Measurements from ENCODE around the gene DBNDD1.

DBNDD1 gene

GRCh38 chr16:90020838-90021382, 1.7 kb upstream of the DBNDD1 start:
- CTCF ChIA-PET, result interaction anchor here (0.7 to 1.7 kb wide), 7 partner anchors 10 to 315 kb away, joined by 3 to 8 read pairs (median 3); no protein-coding TSS in a partner anchor
- DNase-seq (ENCODE audit: extremely low spot score), result no peak
- POLR2A ChIA-PET, result no interaction called here
- TF ChIP-seq CTCF (IDR thresholded peaks at IDR 0.05; ENCODE audit: control extremely low read depth, extremely low read depth, low read depth, missing control alignments), result no peak

GRCh38 chr16:90020260-90020837, 1.1 kb upstream of the DBNDD1 start:
- no peak for DNase-seq (ENCODE audit: extremely low spot score)
- POLR2A ChIA-PET, result no interaction called here
- no peak for TF ChIP-seq CTCF (IDR thresholded peaks at IDR 0.05; ENCODE audit: control extremely low read depth, extremely low read depth, low read depth, missing control alignments)
- CTCF ChIA-PET, result interaction anchor here (0.7 to 1.7 kb wide), 7 partner anchors 10 to 314 kb away, joined by 3 to 8 read pairs (median 3); no protein-coding TSS in a partner anchor

- ChIA-PET CTCF (interaction anchor here (0.8 to 1.7 kb wide), 6 partner anchors 11 to 314 kb away, joined by 3 to 8 read pairs (median 3); no protein-coding TSS in a partner anchor), POLR2A (no interaction called here)
- TF ChIP-seq CTCF (IDR thresholded peaks at IDR 0.05; ENCODE audit: control extremely low read depth, extremely low read depth, low read depth, missing control alignments), result peak; percentile 43
- peak; percentile 85 for DNase-seq (ENCODE audit: extremely low spot score)
Measured at GRCh38 chr16:90019543-90020259, 445 bp upstream of the DBNDD1 start.

- CTCF ChIA-PET, result interaction anchor here (0.9 to 1.5 kb wide), 5 partner anchors 13 to 68 kb away, joined by 3 to 5 read pairs (median 3); no protein-coding TSS in a partner anchor
- no peak for TF ChIP-seq CTCF (IDR thresholded peaks at IDR 0.05; ENCODE audit: control extremely low read depth, extremely low read depth, low read depth, missing control alignments)
- no peak for DNase-seq (ENCODE audit: extremely low spot score)
- POLR2A ChIA-PET, result no interaction called here
Measured at GRCh38 chr16:90018297-90018651, 982 bp downstream of the DBNDD1 start.

- no peak for TF ChIP-seq CTCF (IDR thresholded peaks at IDR 0.05; ENCODE audit: control extremely low read depth, extremely low read depth, low read depth, missing control alignments)
- ChIA-PET CTCF (no interaction called here), POLR2A (no interaction called here)
Measured at GRCh38 chr16:90016339-90016950, 2.8 kb downstream of the DBNDD1 start.

GRCh38 chr16:90015586-90016338, 3.5 kb downstream of the DBNDD1 start:
- ChIA-PET CTCF (interaction anchor here (1.7 kb wide), 1 partner anchor 67 kb away, joined by 3 read pairs; no protein-coding TSS in a partner anchor), POLR2A (no interaction called here)
- TF ChIP-seq CTCF (IDR thresholded peaks at IDR 0.05; ENCODE audit: control extremely low read depth, extremely low read depth, low read depth, missing control alignments), result no peak
- DNase-seq (ENCODE audit: extremely low spot score), result no peak

More at GRCh38 chr16:90016339-90016950, 2.8 kb downstream of the DBNDD1 start:
- no peak for DNase-seq (ENCODE audit: extremely low spot score)
